GM18867 (cell line): Measurements from ENCODE around the gene SYT1.

Experiments
- ATAC-seq: cut with Tn5 transposase; IDR thresholded peaks from one replicate; pipeline ENCODE4 v1.9.1; 2021; ENCODE audit warnings: mild to moderate bottlenecking, moderate library complexity; ENCODE audit not compliant: unreplicated experiment

Gene SYT1

DNA sequence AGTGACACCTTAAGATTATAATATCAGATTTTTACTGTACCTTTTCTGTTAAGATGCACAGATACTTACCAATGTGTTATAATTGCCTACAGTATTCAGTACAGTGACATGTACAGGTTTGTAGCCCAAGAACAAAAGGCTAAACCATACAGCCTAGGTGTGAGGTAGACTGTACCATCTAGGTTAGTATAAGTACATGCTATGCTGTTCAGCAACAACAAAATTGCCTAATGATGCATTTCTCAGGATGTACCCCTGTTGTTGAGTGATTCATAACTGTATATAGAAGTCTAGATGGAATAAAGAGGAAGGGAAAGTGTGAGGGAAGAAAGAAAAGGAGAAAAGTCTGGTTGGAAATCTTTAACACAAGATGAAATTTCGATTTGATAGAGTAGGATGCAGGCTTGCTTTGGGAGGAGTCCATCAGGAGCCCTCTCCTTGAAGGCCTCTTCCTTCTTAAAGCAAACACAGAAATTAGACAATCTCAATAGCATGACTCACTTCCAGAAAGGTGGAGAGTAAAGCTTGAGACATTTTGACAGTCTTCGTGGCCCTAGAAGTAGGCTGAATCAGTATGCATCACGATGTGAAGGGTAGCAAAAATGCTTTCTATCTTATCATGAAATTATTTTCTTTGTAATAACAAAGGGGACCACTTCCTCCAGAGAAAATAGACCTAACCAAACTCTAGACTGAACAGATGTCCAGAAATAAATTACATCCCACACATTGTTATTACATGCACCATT lies 191.5 kb downstream of the SYT1 start:
- no peak for ATAC-seq

DNA sequence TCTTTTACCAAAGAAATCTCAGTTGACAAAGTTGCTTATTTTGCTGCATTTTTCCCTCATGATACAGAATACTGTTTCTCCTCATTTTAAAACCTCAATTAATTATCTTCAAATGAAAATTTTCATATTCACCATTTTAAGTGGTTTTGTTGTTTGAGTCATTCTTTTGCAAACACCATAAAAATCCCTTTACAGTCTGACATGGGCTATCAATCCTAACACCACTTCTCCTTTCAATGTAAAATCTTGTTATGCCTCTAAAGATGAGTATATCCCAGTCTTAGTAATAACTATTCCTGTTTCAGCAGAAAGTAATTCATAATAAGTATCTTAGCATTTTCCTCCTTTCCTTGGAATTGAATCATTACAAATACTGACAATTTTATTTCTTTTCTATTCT lies 192.2 kb downstream of the SYT1 start:
- ATAC-seq = no peak

DNA sequence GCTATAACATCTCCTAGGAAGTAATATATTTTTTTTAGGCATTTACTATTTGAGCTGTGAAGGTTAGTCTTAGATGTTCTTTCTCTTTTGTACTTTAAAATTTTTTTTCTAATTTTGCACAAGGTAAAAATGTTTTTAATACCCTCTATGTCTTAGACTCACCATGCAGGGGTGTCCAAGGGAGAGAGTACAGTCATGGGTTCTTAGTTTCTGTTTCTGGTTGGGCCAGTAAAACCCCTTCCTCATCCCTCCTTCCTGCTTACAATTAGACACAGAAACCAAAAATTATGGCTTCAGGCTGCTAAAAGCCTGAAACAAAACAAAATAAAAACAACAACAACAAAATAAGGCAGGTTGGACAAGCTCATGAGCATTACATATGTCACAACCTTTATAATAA lies 193.0 kb downstream of the SYT1 start:
- peak; percentile 32 for ATAC-seq

DNA sequence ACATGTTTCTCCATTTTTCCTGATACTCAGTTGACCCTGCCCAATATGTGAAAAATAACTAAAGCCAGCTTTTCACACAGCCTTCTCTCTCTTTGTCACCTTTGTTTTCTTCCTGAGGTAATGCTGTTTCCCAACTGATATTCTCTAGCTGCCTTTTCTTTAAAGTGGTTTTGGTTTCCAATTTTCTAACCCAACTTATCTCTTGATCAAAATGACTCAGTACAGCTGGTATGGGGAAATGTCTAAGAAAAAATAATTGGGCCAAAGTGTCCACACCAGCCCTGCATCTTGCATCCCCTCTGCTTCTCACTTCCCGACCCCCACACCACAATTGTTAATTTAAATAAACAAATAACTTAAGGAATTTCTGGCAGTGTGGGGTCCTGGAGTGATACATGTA lies 193.8 kb downstream of the SYT1 start:
- peak; percentile 55 for ATAC-seq

DNA sequence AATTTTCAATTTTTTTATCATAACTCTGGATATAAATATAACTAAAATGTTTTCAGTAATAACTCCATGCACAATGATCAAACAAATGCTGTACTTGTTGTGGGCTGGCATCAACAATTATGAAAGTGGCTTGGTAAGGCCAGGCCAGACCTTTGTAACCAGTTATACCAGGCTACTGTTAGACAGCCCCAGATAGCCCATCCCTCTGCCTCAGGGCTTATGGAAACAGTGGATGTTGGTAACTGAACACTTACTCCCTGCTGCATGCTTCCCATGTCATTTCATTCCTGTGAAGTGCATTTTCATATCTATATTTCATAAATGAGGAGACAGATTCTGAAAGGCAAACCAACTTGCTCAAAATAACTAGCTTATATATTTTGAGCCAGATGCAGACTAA lies 195.0 kb downstream of the SYT1 start:
- no peak for ATAC-seq

DNA sequence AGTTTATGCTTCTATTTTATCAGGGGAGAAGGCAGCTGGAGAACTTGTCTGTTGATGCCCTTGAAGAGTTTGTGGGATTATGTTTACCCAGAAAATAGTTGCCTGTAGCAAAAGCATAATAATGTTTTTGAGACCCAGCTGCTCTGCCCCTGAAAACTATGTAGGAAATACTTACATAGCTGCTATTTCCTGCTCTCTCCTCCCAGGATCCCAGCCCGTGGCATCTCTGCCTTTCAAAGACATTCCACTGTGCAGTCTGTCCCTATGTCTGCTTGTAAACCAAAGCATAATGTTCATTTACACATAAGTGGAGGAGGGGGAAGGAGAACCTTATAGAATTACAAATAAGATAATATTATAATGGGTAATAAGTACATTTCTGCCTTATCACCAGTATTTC lies 198.7 kb downstream of the SYT1 start:
- ATAC-seq = no peak

DNA sequence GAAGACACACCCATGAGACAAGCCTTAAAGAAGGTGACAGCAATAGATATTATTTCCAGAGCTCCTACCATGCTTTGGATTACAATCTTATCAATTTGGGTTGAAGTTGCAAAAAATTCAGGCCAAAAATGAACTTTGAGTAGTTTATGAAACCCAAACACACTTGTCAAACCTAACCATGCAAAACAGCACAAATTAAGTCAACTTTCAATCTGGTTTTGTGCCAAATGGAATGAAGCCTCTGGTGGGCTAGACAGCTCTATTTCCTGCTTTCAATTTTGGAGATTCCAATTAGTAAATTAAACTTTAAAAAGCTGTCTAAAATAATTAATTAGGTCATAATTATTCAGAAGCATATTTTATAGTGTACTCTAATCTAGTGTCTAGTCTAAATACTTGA lies 203.4 kb downstream of the SYT1 start:
- no peak for ATAC-seq

DNA sequence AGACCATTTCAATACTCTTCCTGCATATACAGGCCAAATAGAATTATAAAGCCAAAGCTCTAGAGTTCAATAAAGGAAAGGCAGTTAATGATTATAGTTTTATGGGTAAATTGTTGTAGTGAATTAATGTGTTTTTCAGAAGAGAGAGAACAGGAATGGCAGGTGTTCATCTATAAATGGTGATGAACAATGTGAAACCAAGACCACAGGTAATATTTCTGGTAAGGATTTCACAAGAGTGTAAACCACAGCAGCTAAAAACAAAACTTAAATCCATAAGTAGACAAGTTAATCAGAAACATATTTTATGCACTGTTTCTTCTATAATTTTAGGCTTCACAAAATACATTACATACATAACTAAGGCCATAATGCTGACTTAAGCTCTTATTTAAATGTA lies 204.4 kb downstream of the SYT1 start:
- peak; percentile 96 for ATAC-seq

DNA sequence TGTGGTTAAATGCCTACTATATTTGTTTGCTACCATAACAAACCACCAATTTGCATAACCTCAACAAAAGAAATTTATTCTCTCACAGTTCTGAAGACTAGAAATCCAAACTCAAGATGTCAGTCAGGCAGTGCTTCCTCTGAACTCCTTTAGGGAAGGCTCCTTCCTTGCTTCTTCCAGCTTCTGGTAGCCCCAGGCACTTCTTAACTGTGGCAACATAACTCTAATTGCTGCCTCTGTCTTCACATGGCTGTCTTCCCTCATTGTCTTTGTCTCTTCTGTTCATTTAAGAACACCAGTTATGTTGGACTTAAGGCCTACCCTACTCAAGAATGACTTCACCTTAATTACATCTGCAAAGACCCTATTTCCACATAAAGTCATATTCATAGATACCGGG lies 206.9 kb downstream of the SYT1 start:
- peak; percentile 34 for ATAC-seq

DNA sequence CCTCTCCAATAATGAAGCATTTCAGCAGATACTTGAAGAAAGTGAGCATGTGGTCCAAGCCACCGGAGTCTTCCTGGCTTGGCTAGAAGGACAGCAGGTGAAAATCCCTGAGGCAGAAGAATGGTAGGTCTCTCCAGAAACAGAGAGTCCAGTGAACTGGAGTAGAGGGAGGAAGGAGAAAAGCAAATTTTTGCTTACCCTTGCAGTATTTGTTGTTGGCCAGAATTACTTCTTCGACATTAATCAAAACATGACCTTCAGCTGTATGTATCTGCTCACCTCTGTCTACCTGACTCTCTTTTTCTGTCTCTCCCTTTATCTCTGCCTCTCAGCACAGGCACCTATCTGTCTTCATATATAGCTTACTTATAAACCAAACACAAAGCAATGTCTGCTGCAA lies 208.9 kb downstream of the SYT1 start:
- no peak for ATAC-seq

DNA sequence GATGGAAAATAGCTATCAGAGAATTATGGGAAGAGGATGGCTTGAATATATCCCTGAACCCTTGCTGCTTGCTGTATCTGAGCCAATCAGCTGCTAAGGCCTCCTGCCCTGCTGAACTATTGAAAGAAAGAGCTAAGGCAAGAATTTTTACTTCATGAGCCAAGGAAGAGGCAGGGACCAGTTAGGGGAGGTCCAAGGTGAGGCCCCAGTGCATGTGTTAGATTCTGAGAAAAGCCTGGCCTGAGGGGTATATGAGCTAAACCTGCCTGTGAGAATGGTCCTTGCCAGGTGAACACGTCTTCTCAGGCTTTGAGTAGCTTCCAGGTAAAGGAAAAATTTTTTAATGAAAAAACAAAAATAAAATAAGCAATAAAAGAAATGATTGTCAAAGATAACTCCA lies 218.0 kb downstream of the SYT1 start:
- no peak for ATAC-seq

DNA sequence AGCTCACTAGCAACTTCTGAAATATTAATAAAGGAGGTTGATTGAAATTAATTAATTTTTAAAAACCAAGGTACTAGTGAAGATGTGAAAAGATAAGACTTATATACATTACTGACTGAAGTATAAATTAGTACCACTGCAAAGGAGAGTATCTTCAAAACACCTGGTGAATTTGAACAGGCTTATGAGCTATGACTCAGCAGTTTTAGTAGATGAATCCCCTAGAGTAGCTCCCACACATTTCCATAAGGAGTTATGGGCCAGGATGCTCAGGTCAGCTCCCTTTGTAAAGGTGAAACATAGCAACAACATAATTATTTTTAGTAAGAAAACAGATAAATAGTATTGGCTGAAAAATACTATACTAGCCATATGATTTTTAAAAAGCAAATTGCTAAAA lies 218.6 kb downstream of the SYT1 start:
- no peak for ATAC-seq

DNA sequence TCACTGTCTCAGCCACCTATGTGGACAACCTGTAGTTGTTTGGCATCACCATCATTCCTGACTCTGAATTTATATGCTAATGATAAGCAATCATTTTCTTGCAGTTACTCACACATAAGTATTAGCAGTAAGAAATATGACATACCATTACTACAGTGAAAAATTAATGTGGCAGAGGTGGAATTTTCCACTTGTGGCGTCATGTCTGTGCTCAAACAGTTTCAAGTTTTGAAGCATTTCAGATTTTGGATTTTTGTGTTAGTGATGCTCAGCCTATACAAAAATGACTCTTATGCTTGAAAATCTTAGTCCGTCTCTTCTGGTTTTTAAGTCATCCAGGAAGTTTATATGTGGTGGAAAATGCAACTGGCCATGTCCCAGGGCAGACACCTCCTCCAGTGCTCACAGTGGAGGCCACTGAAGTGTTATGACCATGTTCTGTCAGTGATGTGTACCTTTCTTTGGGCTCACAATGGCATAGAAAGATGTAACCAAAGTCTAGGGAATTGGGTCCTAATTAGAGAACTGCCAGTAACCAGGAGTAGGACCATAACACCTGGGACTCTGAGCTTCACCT lies 220.6 kb downstream of the SYT1 start:
- ATAC-seq = peak; percentile 68

DNA sequence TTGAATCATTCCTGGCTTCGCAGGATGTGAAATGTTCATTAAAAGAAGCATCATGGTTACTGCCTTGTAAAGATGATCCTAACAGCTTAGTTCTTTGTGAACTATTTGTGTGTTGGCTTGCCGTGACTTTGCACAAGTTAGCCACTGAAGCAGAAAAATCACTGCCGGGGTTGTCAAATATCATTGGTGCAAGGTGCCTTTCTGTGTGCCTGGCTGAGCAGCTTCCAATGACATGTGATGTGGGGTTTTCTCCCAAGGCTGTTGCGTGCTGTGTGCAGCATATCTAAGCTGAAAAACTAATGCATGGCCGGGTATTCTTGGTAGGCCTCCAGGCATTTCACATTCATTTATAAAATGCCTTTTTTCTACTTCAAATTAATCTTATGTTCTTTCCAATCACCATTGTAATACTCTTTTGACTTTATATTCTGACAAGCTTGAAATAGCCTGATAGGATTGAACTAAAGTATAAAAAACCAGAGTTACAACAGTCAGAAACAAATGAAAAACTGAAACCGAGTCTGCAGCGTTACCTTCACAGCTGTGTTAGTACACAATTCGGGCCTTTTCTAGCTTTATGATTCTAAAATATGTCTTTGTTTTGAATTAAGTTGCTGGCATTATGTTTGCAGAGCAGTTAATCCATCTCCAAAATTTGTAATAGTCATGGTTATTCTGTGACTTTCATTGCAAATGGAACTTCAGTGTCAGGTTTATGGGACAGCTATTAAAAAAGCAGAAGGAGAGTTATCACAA lies 222.1 kb downstream of the SYT1 start:
- no peak for ATAC-seq

DNA sequence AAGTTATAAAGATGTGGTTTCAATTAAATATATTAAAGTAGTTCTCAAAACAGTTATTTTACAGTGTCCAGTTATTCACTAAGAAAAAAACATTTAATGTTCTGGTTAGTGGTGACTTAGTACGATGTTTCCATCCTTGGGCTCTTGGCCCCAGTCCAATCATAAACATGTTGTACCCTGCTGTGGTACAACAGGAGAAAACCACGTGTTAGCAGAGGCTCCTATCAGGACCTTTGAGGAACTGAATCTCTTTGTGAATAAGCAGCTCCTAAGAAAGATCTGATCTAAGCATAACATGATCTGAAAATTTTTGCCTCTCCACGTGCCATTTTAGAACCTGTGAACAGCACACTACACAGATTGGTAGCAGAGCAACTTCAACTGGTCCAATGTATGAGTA lies 234.0 kb downstream of the SYT1 start:
- ATAC-seq = no peak

DNA sequence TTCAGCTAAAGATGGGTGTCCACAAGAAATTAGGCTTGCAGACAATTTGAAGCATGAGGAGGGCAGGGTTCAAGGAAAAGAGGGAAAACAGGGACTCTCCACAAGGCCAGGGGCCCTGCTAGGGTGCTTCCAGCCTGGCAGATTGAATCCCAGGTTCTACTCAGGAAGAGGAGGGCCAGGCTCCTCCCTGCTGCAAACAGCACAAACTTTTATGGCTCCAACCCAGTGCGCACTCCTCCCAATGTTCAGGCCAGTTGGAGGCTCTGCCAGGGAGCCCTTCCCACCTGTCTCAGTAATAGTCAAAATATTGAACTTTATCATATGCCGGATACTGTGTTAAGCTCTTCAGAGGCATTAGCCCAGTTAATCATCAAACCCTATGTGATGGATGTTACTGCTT lies 244.4 kb downstream of the SYT1 start:
- no peak for ATAC-seq

DNA sequence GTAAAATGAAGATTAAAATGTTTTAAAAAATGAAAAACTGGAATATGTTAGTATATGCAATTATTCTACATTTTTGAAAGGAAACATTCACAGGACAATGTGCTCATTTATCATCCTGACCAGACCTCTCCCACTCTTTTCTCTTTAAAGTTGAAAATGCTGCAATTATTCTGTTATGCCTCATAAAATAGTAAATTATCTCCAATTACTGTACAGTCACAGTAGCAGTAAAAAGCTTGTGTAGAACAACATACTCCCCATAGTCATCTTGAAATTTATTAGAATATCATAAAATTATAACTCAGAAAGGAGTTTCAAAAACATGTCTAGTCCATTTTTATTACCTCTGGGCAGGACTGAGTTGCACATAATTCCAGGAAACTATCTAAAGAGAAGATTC lies 250.3 kb downstream of the SYT1 start:
- no peak for ATAC-seq

DNA sequence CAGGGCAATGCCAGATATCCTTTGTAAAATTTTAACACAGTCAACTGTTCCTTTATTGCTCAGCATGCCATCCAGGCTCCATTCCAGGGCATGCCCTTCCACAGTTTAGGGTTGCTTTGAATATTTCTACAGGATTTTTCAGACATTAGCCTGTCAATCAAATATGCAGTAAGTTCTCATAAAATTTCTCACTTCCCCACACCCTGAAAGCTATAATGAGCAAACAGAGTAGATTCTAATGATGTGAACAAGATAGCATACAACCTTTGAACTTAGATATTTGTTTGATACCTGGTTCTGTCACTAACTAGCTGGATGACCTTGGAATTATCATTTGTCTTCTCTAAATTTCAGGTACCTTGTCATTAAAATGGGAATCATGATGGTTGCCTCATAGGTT lies 251.2 kb downstream of the SYT1 start:
- peak; percentile 85 for ATAC-seq

DNA sequence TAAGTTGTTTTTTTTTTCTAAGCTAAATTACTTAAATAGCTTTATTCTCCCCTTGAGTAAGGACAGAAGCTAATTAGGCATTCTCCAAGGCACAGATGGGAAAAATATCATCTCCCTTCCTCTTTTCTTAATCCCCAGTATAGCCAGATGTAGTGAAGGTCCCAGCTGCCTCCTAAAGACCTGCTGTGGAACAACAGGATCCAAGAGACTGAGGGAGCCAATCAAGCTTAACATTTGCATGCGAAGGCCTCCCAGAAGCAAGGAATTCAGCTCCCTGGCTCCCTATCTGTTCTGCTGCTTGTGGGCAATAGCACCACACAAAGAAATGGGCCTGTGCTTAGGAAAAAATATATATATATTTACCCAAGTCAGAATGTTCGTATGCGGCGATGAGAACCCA lies 255.2 kb downstream of the SYT1 start:
- no peak for ATAC-seq

DNA sequence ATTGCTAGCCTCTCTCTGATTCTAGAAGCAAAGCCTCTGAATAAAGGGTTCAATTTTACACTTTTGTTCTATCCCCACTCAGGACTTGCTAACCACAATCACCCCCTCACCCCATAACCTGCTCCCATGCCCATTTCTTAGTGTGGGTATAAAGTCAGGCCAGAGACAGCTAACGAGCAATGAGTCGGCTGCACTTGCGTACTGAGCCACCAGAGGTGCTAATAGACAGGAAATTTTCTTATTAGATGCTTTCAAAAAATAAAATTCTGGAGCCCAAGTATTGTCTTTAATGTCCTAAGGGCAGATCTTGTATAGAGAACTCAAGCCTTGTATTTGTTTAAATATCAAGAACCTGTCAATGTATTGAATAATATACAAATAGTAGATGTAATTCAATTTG lies 256.9 kb downstream of the SYT1 start:
- ATAC-seq = peak; percentile 79

DNA sequence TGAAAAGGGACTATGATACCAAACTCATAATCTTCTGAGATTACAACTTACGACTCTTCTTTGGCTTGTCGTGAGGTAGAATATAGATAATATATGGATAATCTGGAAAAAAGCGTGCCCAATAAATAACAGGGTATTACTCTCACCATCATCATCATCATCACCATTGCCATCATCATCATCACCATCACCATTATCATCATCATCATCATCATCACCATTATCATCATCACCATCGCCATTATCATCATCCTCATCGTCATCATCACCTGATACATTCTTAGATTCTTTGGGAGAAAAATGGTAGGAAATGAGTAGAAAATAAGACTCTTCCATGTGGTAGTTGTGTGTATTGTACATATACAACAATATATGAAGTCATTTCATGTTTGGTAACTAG lies 259.8 kb downstream of the SYT1 start:
- ATAC-seq = no peak

DNA sequence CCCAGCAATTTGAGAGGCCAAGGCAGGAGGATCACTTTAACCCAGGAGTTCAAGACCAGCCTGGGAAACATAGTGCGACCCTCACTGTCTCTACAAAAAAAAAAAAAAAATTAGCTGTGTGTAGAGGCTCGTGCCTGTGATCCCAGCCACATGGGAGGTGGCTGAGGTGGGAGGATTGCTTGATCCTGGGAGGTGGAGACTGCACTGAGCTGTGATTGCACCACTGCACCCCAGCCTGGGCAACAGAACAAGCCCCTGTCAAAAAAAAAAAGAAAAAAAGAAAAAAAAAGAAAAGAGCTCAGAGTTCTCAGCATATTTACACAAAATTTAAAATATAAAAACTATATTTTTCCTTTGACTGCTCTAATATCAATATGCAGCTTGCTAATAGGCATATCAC lies 260.8 kb downstream of the SYT1 start:
- no peak for ATAC-seq
